SK-N-SH (cell line): ENCODE measurements around the gene AP3D1.

ENCODE experiments used
- CTCF ChIP-seq: fragments of 200-600 bp; sonication (generic); IDR thresholded peaks from 2 replicates; pipeline ENCODE4 v1.6.1; 2017; ENCODE audit warnings: antibody characterized with exemption, mild to moderate bottlenecking, moderate library complexity
- FOXJ3 ChIP-seq: sonication (generic); formaldehyde crosslinking; IDR thresholded peaks from 2 replicates; pipeline ENCODE4 v1.5.1; 2020; ENCODE audit warnings: mild to moderate bottlenecking, missing genetic modification reagents
- GABPA ChIP-seq: IDR thresholded peaks from 2 replicates; pipeline ENCODE4 v1.4.0; 2012; ENCODE audit warnings: low read depth, mild to moderate bottlenecking
- IRF3 ChIP-seq: fragments of 150-350 bp; IDR thresholded peaks from 2 replicates; pipeline ENCODE4 v1.6.1; 2016; ENCODE audit warnings: mild to moderate bottlenecking, low read depth, low read length
- MAX ChIP-seq: IDR thresholded peaks from 2 replicates; pipeline ENCODE4 v1.4.0; 2012; ENCODE audit warnings: low read depth
- POLR2AphosphoS5 ChIP-seq: IDR thresholded peaks from 2 replicates; pipeline ENCODE4 v1.6.1; 2012; ENCODE audit warnings: low read depth, low read length
- REST ChIP-seq: IDR thresholded peaks from 2 replicates; pipeline ENCODE4 v1.6.1; 2012; ENCODE audit warnings: mild to moderate bottlenecking, low read depth, low read length, moderate library complexity
- SMC3 ChIP-seq: IDR thresholded peaks from 2 replicates; pipeline ENCODE4 v1.6.1; 2012; ENCODE audit warnings: low read depth, low read length, improper control_type of control experiment
- USF2 ChIP-seq: fragments of 150-350 bp; IDR thresholded peaks from 2 replicates; pipeline ENCODE4 v1.6.1; 2017; ENCODE audit warnings: antibody characterized with exemption, low read length, low read depth, borderline replicate concordance

- TF ChIP-seq CTCF (no peak), IRF3 (no peak), USF2 (no peak), MAX (no peak), GABPA (no peak), REST (no peak), POLR2AphosphoS5 (no peak), FOXJ3 (CRISPR knock-in tag) (no peak), SMC3 (no peak)
Observed at GRCh38 chr19:2185734-2186070, 34.3 kb upstream of the AP3D1 start.
